ELR (cell line): ENCODE results near the gene ARHGEF4.

Experiments
- DNase-seq: peaks from one replicate; pipeline ENCODE4 v3.0.0-alpha.2; 2015; ENCODE audit warnings: low read depth

The ARHGEF4 gene

DNA sequence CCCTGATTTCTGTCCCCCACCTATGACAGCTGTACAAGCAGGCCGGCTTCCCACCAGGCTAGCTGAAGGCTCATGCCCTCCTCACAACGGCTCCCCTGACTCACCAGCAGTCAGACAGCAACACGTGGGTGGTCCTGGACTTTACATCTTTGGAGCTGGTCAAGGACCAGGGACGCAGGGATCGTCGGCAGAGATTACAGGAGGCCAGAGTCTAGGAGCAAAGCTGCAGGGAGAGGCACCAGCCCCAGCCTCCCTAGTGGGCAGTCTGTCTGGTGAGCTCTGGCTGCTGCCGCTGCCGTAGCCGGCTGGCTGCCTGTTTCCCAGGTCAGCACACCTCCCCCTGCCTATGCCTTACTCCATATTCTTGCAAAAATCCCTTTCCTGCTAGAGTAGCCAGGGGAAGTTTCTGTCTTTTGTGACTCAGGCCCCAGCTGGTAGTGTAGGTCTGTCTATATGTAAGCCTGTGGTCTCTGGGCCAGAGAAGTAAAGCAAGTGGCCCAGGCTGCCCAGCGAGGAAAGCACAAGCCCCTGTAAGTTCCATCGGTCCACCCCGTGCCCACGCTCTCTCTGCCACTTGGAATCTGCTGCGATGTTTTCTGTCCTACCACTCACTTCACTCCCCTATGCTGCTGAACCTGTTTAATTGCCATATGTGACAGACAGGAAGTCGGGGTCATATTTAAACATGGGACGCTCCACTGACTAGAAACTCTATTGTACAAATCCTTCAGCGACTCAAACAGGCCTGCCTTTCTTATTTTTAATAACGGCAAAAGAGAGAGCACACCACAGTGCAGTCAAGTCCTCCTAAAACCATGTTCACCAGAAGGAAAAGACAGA is 2.4 kb upstream of the ARHGEF4 start:
- peak; percentile 81 for DNase-seq

DNA sequence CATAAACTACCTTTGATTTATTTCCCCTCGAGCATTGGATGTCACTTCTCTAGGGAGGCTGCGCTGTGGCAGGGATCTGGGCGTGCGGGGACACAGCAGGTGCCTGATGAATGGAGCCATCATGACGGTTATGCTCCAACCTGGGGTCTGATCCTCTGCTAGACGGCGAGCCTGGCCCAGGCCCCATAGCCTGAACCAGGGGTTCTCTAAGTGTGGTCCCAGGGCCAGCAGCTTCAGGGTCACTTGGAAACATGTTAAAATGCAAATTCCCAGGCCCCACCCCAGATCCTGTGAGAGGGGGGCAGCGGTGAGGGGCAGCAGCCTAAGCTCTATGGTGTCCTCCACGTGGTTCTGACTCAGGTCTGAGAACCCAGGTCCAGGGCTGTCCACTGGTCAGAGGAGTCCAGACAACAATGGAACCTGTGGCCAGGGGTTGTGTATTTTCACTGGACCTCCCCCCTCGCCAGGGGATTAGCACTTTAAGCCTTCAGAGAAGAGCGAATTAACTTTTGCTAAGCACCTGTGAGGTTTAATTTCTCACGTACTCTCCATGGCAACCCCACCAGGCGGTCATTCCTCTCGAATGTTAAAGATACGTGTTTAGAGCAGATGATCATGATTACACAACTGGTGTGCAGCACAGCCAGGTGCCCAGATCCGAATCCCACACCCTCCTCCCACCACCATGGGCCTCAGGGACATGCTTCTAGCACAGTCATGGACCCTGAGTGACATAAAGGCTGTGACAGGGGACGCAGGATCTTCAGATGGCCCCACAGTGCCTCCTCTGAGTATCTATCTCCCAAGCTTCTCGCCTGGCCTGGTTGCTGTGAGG is 1.6 kb upstream of the ARHGEF4 start:
- DNase-seq, result no peak

DNA sequence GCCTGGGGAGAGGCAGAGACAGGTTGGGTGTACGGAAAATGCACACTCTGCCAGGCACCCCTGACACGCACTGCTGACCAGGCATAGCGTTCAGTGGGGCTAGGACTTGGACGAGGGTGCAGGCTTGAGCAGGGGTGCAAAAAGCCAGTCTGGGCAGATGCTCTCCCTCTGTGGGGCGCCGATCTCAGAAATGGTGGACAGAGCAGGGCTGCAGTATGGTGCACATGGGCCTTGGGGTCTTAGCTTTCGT is 1.0 kb upstream of the ARHGEF4 start:
- DNase-seq, result no peak

DNA sequence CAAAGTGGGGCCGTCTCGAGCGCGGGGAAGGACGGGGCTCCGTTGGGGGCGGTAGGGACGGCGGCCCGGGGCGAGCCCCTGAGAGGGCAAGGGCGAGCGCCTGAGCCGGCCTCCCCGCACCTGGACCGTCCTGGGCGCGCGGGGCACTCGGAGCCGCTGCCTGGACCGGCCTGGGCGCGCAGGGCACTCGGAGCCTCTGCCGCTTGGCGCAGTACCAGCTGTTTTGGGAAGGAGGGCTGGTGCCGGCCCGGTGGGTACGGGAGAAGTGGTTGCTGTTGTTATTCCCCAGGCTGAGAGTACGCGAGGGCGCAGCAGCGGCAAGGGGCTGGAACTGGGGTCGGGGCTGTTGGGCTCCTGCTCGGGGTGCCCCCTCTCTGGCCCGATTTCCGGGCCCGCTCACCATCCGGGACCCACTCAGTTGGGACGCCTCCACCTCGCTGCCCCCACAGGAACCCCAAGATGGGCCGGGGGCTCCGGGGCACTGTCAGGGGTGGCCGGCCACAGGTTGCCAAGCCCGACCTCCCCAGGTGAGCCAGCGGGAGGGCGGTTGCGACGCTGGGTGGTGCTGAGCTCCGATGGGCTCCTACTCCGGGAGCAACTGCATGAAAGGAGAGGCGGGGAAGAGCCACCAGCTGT is 579 bp downstream of the ARHGEF4 start:
- no peak for DNase-seq

DNA sequence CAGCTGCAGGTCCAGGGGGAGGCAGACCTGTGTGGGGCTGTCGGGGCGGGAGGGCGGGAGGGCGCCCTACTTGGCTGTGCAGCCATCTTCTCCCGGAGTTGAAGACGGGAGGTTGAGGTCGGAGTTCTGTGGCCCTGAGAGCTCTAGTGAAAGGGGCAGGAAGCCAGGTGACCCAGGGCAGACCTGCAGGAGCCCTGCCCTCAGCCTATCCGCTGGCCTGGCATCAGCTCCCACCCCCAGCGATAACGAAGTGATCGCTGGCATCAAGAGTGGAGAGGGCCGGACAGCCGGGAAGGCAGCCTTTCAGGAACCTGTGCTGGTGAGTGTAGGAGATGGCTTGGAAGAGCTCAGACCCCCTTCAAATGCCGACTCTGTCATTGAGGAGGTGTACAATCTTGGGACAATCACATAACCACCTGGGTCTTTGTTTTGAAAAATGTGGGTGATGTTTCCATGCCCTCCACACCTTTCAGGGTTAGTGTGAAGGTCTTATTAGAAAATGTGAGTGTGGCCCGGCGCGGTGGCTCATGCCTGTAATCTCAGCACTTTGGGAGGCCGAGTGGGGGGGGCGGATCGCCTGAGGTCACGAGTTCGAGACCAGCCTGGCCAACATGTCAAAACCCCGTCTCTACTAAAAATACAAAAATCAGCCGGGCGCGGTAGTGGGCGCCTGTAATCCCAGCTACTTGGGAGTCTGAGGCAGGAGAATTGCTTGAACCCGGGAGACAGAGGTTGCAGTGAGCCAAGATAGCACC is 1.3 kb downstream of the ARHGEF4 start:
- no peak for DNase-seq

DNA sequence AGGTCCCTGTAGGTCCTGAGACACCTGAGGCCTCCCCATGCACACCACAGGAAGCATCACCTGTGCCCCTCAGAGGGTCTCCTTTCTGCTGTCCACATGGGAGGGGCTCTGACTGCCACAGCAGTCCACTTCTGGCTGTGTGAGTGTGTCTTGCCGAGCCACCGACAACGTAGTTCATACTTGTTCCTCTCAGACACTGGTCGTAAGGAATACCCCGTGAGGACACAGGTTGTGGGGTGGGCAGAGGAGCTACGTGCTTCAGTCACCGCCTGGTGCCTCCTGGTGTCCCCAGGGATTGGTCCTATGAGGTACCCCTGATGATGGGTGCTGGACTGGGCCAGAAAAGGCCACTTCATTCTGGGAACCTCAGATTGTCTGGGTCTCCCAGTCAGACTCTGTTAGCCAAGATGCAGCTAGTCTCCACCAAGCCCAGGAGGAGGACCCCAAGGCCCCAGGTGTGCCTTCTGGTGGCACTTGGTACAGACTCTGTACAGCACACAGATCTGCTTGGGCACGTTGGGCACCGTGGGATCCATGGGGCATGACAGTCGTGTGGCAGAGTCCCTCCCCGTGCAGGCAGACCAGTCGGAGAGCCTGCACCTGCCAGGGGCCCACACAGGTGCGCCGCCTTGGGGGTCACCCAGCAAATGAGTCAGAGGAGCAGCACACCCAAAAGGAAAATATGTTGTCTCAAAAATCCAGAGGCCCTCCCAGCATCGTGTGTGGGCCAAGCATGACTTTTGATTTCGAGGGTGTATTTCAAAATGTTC is 2.5 kb downstream of the ARHGEF4 start:
- no peak for DNase-seq

DNA sequence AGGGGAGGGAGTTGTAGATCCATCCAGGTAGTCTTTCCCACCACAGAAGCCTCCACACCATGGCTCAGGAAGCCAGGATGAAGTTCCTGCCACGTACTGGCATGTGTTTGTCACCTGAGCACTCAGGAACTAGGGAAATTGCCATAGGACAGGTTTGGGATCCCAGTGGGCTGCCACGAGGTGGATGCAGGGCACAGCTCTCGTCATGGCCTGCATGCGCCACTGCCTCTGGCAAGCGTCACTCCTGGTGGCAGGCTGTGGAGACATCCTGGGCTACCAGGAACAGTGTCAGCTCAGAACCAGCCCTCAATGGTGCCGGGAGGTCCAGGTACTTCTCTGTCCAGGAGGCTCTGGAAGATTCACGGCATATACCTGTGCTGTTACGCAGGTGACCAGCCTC is 3.8 kb downstream of the ARHGEF4 start:
- no peak for DNase-seq

DNA sequence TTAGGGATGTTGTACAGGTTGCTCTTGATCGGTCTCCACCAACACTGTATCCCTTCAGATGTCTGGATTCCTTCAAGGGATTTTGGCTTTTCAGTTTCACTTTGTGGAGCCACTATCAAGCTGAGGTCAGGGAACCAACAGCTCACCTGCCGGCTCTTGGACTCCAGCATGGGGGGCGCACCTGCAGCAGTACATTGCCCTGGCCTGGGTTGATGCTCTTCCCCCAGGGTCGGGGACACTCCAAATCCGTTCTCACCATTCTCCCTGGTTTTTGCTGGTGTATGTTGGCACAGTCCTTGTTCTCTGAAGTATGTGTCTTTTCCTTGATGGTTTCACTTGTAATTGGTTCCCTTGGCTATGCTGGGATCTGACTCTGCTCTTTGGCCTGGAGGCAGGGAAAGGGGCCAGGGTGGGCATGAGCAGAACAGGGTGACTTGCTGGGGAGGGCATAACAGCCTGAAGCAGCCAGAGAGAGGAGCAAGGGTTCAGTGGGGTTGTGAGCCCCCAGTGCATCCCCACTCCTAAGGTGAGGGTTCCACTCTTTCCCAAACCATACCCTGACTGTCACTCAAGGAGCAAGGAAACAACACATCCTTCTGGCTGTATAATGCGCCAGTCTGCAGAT is 5.1 kb downstream of the ARHGEF4 start:
- no peak for DNase-seq

DNA sequence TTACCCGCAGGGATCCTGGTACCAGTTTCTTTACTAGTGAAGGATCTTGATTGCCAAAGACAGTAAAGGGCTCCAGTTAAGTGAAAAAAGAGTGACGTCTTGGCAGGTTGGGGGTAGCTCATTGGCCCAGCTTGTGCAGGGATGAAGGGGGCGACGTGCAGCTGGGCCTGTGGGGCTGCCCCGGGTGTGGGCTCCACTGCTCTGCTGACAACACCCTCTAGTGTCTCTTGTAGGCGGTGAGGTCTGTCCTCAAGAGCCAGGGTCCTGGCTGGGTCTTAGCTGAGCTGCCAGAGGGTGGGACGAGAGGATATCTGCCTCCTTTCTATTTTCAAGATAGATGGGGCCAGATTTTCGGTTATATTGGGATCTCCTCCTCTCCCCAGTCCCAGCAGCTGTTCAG is 6.1 kb downstream of the ARHGEF4 start:
- DNase-seq, result no peak

DNA sequence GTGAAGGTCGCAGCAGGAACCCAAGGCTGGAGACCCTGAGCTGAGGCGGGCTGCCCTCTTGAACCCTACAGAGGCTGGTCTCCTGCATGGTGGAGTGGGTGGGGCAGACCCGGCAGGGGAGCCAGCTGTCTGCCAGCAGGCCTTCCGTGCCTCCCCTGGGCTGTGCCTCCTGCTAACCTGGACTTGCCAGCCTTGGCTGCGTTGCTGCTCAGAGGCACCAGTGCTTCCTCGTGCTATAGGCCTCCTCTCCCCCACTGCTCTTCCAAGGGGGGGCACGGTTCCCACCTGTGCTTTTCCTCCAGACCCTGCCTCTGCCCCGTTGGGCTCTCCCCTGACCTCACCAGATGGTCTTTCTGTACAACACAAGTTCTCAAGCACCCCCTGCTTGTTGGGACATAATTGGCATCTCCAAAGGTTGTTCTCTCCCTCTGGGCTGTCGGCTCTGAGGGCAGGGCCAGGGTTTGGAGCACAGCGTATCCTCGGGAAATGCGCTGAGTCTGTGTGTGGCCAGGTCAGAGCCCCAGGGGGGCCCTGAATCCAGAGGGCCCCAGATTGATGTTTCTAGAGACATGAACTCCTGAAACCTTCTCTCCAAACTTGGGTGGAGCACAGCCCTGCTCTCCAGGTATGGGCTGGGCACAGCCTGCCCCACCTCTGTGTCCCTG is 6.7 kb downstream of the ARHGEF4 start:
- DNase-seq, result no peak

DNA sequence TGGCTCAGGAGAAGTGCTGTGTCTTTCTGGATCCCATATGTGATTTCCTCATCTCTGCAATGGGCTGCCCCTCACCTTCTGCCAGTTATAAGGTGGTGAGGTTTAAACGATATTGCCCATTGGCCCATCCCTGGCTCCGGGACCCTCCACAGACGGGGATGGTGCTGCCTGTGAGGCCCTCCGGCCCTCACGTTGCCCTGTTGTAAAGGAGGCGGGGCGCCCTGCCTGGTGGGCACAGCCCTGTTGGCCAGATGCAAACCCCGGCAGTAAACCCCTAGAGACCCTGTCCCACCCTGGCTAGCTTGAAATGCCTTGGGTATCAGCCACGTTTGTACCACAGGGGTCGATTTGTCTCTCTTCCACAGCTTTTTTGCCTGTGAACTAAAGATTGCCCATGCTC is 7.4 kb downstream of the ARHGEF4 start:
- DNase-seq, result no peak

DNA sequence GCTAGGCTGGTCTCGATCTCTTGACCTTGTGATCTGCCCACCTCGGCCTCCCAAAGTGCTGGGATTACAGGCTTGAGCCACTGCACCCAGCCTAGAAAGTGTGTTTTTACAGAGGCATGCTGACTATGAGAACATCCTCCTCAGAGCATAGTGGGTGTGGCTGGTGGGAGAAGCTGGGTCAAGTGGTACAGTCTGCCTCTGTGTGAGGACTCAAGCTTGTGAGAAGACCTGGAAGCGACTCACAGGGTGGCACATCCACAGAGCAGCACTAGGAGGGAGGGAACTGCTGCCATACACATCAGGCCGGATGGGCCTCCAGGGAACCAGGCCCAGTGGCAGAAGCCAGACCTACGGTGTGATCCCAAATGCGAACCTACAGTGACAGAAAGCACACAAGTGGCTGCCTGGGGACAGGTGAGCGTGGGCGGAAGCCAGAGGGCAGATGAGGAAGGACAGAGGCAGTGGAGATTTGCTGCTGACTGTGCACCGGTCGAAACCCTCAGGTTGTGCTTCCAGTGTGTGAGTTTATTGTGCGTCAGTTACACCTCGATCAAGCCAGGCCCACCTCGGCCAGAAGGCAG is 8.9 kb downstream of the ARHGEF4 start:
- peak; percentile 71 for DNase-seq

DNA sequence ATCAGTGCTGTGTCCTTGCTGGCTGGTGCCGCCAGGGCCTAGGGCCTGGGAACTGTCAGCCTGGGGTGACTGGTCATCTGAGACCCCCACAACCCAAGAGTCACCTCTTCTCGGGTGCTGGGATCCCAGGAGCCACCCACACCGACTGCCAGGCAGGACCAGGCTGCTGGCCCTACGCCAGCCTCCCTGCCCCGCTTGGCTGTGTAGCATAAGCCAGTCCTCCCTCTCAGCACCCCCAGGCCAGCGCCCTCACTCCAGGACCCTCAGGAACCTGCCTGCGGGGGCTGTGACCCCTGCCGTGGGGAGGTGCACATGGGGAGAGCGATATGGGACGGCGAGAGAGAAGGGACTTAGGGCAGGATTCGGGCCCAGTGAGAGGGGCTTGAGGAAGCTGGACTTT is 9.5 kb downstream of the ARHGEF4 start:
- no peak for DNase-seq

DNA sequence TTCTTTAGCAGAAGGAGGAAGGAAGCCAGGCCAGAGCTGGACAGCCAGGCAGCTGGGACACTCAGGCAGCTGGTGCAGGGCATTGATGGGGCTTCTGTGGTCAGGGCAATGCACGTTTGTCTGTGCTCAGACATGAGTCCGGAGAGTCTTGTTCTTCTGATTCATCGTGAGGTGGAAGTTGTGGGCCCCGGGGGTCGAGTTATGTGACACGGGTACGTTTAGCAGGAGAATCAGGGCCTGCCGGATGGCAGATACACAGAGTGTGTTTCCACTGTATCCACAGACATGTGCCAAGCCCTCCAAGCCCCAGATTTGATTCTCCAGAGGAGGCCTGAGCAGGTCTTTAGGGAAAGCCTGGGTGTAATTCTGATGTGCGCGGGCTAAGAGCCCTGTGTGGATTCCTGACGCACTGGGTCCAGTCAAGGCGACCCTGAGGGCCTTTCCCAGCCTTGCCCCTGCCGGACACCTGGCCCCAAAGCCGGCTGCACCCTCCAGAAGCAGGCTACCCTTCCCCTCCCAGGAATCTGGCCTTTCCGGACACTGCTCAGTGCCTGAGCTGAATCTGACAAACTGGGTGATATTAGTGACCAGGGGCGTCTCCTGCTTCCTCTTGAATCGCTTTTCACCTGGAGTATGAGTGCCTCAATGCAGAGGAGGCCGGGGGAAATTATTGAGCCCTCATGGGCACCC is 10.1 kb downstream of the ARHGEF4 start:
- peak; percentile 97 for DNase-seq

DNA sequence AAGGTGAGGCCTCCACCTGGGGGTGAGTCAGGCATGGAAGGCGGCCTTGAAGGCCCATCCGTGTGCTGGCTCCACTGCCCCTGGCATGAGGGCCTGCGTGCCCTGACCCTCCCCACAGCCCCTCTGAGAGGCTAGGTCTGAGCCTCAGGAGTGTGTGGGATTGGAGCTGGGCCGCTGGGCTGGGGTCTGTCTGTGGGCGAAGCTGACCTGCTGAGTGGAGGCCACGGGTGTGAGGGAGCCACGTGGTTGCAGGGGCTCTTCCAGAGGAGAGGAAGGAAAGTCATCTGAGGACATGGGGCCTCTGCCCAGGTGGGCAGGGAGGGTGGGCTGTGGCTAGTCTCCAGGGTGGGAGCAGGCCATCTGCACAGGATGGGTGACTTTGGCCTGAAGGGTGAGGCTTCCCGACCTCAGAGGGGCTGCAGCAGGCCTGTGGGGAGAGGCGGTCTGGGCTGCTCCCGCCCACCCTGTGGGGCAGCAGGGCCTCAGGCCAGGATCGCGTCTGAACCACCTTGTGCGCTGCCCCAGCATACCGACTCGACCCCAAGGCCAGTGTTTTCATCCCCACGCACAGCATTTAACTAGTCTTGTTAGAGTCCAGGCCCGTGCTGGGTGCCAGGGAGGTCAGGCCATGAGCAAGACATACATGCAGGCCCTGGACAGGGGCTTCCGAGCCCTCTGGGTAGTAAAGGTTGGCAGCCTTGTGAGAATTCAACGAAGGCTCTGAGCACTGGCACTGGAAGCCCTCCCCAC is 11.2 kb downstream of the ARHGEF4 start:
- DNase-seq, result no peak

DNA sequence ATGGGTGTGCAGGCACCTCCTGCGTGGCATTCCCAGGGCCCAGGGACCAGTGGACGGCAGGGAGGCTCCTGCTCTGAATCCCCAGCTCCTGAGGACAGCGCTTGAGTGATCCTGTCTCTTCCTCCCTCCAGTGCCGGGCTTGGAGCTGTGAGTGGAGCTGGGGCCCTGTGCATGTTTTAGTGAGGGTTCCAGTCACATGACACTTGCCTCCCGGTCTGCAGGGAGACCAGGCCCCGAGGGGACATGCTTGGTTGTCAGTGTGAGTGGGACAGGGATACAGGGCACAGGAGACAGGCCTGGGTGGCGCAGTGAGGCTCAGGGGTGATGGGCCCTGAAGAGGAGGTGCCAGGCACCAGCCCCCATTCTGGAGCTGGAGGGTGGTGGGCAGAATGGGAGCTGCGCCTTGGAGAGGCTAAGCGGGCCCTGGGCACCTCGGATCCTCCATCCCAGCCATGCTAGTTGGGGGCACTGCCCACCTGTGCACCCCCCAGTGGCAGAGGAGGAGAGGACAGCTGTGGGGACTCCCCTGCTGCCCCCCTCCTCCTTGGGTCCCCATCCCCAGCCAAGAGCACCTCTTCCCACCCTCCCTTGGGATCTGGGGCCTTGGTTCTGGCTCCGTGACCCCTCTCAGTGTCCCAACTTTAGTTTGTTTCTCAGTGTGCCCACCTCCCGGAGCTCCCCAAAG is 12.0 kb downstream of the ARHGEF4 start:
- no peak for DNase-seq

DNA sequence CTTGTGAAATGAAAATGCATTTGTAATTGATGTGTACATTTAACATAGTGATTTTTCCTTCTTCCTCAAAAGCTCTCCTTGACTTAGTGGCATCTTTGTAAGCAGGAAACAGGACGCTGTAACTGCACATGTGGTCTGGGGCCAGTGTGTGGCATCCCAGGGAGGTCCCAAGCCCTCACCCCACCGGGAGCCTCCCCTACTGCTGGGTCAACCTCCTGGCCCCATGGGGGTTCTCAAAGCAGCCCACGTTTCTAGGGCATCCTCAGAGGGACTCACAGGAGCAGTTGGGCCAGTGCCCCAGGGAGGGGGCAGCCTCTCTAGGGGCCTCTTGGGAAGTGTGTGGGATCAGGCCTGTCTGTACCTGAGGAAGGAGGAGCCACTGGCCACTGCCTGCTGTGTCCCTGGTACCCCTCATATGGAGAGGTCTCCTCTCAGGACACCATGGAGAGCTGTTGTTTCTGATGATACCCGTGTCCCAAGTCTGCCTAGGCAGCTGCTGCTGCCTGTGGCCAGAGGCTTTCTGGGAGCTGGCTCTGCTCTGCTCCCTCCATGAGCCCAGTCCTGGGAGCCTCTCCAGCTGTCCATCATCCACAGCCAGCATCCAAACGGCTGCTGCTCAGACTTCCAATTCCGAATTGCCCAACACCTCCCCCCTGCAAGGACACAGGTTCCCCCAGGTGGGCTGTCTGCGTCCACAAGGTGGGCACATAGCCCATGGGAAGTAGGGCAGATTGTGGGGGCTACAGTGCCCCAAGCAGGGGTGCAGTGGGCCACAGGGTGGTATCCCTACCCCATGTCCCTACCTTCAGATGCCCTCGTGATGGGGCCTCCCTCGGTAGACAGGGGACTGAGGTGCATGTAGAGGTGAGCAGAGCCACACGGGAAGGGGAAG is 13.4 kb downstream of the ARHGEF4 start:
- DNase-seq, result no peak
